B cell (primary cell): ENCODE data around the gene RBM19.

Source experiments
- CTCF ChIP-seq: fragments of 200-600 bp; IDR thresholded peaks from one replicate; pipeline ENCODE4 v1.8.0; 2022; ENCODE audit warnings: antibody characterized with exemption, mild to moderate bottlenecking
- EZH2 ChIP-seq: IDR thresholded peaks from 2 replicates; pipeline ENCODE4 v1.6.1; 2012; ENCODE audit warnings: borderline replicate concordance, low read depth, mild to moderate bottlenecking, moderate library complexity, low read length; ENCODE audit not compliant: insufficient read depth, poor library complexity, severe bottlenecking

GRCh38 chr12:113941208-113941486 is 25.0 kb downstream of the RBM19 start:
- TF ChIP-seq CTCF = no peak
- no peak for TF ChIP-seq EZH2
